DND-41 (cell line): ENCODE data around the gene KCP.

Experiments
- ATAC-seq: fragments of 200-7000 bp; cut with Tn5 transposase; 3 replicates; pipeline ENCODE4 v1.9.1; 2021; ENCODE audit warnings: low read depth; ENCODE audit not compliant: insufficient read depth
- DNase-seq: peaks from one replicate; pipeline ENCODE4 v3.0.0-alpha.2; 2020
- H2AFZ ChIP-seq: 2 replicates; pipeline ENCODE4 v1.6.0; 2012; ENCODE audit warnings: low read depth, low read length
- H3K27ac ChIP-seq: 2 replicates; pipeline ENCODE4 v1.5.1; 2012; ENCODE audit warnings: low read length, inconsistent platforms
- H3K27me3 ChIP-seq: fragments of 200-600 bp; sonication (generic); 2 replicates; pipeline ENCODE4 v1.6.0; 2012; ENCODE audit warnings: low read length, mild to moderate bottlenecking, inconsistent platforms; ENCODE audit not compliant: insufficient read depth, poor library complexity
- H3K36me3 ChIP-seq: 2 replicates; pipeline ENCODE4 v1.5.1; 2012; ENCODE audit warnings: low read length, inconsistent platforms; ENCODE audit not compliant: insufficient read depth
- H3K4me1 ChIP-seq: 2 replicates; pipeline ENCODE4 v1.5.1; 2012; ENCODE audit warnings: mild to moderate bottlenecking, low read length; ENCODE audit not compliant: insufficient read depth
- H3K4me2 ChIP-seq: 2 replicates; pipeline ENCODE4 v1.6.0; 2012; ENCODE audit warnings: mild to moderate bottlenecking, moderate library complexity, low read length, inconsistent platforms; ENCODE audit not compliant: insufficient read depth
- H3K4me3 ChIP-seq, 2 experiments: fragments of 200-600 bp in 1 of 2; shearing (Covaris generic) in 1 of 2; 2 replicates each; pipeline ENCODE4 v1.5.1; 2012 to 2016; ENCODE audit warnings: inconsistent platforms in 2 of 2, low read length in 2 of 2, mild to moderate bottlenecking in 2 of 2, low read depth in 1 of 2, moderate library complexity in 1 of 2
- H3K79me2 ChIP-seq: 2 replicates; pipeline ENCODE4 v1.6.0; 2012; ENCODE audit warnings: low read length, inconsistent platforms; ENCODE audit not compliant: insufficient read depth
- H3K9ac ChIP-seq: 2 replicates; pipeline ENCODE4 v1.6.0; 2012; ENCODE audit warnings: low read depth, mild to moderate bottlenecking, inconsistent platforms, low read length, moderate library complexity
- H3K9me3 ChIP-seq: 2 replicates; pipeline ENCODE4 v1.5.1; 2012; ENCODE audit warnings: low read length, moderate library complexity, mild to moderate bottlenecking, inconsistent platforms; ENCODE audit not compliant: insufficient read depth, severe bottlenecking
- H4K20me1 ChIP-seq: 2 replicates; pipeline ENCODE4 v1.6.0; 2012; ENCODE audit warnings: low read length; ENCODE audit not compliant: insufficient read depth
- EZH2 ChIP-seq: IDR thresholded peaks from 3 replicates; pipeline ENCODE4 v1.6.1; 2012; ENCODE audit warnings: borderline replicate concordance, low read depth, mild to moderate bottlenecking, moderate library complexity, low read length, inconsistent platforms; ENCODE audit not compliant: severe bottlenecking
- TF ChIP-seq, protein P1 (sequence below): IDR thresholded peaks from 2 replicates; pipeline ENCODE4 v1.5.1; 2012; ENCODE audit warnings: borderline replicate concordance, low read length, moderate library complexity, mild to moderate bottlenecking; ENCODE audit not compliant: poor library complexity, severe bottlenecking; ENCODE audit errors: extremely low read depth

Gene KCP

DNA sequence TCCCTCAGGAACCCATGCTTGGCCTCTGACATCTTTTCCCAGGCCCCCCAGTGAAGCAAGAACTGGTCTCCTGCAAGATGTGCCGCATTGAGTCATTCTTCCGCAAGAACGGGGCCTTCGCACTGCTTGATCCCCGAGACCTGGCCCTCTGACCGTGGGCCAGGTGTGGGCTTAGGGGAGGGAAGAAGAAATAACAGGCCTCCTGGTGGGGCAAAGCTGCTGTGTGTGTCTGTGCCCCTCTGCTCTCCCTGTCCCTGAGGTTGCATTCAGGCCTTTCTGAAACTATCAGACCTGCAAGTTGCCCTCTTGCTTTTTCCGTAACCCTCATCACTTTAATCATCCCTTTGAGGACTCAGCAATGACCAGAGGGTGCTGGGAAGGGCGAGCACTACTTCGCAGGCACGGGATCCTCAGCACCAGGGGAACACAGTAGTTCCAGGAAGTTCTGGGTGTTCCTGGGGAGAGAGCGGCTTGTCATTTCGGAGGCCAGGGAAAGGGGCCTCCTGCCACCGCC lies 41.8 kb downstream of the KCP start:
- H4K20me1 ChIP-seq, result peaks cover 27% of the 10 kb centered on the region
- no peaks in the 10 kb centered on the region for H3K27me3 ChIP-seq
- H3K4me1 ChIP-seq, result peaks cover 18% of the 10 kb centered on the region
- peaks cover 22% of the 10 kb centered on the region for H3K36me3 ChIP-seq
- no peaks in the 10 kb centered on the region for H3K9me3 ChIP-seq
- no peak for DNase-seq
- no peak overlapping the region for H3K4me2 ChIP-seq
- no peak overlapping the region for H3K9ac ChIP-seq
- ATAC-seq, result no peak
- TF ChIP-seq, protein P1, sequence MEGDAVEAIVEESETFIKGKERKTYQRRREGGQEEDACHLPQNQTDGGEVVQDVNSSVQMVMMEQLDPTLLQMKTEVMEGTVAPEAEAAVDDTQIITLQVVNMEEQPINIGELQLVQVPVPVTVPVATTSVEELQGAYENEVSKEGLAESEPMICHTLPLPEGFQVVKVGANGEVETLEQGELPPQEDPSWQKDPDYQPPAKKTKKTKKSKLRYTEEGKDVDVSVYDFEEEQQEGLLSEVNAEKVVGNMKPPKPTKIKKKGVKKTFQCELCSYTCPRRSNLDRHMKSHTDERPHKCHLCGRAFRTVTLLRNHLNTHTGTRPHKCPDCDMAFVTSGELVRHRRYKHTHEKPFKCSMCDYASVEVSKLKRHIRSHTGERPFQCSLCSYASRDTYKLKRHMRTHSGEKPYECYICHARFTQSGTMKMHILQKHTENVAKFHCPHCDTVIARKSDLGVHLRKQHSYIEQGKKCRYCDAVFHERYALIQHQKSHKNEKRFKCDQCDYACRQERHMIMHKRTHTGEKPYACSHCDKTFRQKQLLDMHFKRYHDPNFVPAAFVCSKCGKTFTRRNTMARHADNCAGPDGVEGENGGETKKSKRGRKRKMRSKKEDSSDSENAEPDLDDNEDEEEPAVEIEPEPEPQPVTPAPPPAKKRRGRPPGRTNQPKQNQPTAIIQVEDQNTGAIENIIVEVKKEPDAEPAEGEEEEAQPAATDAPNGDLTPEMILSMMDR, result no peak
- no peak for TF ChIP-seq EZH2
- no peak overlapping the region for H3K4me3 ChIP-seq
- H2AFZ ChIP-seq, result no peak overlapping the region
- no peak overlapping the region for H3K27ac ChIP-seq
- H3K79me2 ChIP-seq, result peaks cover 14% of the 10 kb centered on the region

DNA sequence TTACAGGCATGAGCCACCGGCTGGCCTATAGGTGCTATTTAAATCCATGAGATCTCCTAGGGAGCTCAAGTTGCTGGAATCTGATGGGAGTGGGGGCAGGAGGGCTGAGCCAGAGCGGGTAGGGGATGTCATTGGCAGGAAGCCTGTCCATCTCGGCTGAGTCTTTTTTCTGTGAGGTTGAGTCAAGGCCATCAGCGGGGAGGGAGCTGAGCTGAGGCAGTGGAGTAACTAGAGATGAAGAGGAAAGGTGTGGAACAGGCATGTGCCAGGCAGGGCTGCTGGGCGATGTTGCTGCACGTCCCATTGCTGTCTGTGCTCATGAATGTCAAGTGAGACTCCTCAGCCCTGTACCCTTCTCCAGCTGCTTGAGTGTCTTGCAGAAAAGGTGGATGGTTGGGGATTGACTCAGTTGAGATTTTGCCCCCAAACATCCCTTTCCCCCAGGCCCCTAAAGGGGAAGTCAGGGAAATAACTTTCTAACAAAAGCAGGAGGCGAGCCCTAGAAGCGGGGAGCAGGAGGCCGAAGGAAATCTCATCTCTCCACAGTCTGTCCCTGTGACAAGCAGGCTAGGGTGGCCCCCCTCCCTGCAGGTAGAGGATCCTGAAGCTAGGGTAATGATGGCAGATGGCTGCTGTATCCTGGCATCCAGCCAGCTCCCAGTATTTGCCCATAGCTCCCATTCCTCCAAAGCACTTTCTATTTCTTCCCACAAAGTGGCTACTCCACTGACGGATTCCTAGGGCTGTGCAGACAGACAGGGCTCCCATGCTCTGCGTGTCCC lies 42.5 kb downstream of the KCP start:
- H3K9ac ChIP-seq, result no peak overlapping the region
- no peaks in the 10 kb centered on the region for H3K9me3 ChIP-seq
- H3K4me2 ChIP-seq, result no peak overlapping the region
- no peak for TF ChIP-seq EZH2
- TF ChIP-seq, protein P1, result no peak
- H3K27ac ChIP-seq, result no peak overlapping the region
- ATAC-seq (no peak), DNase-seq (no peak)
- H3K4me3 ChIP-seq, result no peak overlapping the region
- H3K79me2 ChIP-seq, result peaks cover 20% of the 10 kb centered on the region
- no peak overlapping the region for H2AFZ ChIP-seq
- peaks cover 22% of the 10 kb centered on the region for H3K4me1 ChIP-seq
- peaks cover 29% of the 10 kb centered on the region for H4K20me1 ChIP-seq
- H3K36me3 ChIP-seq, result peaks cover 23% of the 10 kb centered on the region
- H3K27me3 ChIP-seq, result no peaks in the 10 kb centered on the region

DNA sequence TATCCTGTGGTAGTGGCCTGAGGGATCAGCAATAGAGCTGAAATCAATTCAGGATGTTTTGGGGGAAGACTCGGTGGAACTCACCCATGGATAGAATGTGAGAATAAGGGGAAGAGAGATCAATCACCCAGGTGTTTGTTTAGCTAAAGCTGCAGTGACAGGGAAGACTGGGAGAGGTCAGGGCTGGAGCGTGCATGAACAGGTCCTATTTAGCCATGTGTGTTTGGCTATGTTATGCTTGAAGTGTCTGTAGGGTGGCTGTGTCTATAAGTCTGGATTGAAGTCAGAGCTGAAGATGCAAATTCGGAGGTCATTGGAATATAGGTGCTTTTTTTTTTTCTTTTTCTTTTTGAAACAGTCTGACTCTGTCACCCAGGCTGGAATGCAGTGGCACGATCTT lies 43.3 kb downstream of the KCP start:
- Histone ChIP-seq H3K9ac (no peak overlapping the region), H3K4me3 (no peak overlapping the region), H3K27ac (no peak overlapping the region), H3K79me2 (peaks cover 24% of the 10 kb centered on the region), H3K27me3 (no peaks in the 10 kb centered on the region), H2AFZ (no peak overlapping the region), H3K4me1 (peaks cover 24% of the 10 kb centered on the region), H4K20me1 (peaks cover 29% of the 10 kb centered on the region), H3K4me2 (no peak overlapping the region), H3K9me3 (no peaks in the 10 kb centered on the region), H3K36me3 (peaks cover 25% of the 10 kb centered on the region)
- no peak for TF ChIP-seq EZH2
- TF ChIP-seq, protein P1, result no peak
- ATAC-seq (no peak), DNase-seq (no peak)
